HL-60/S4 treated with retinoic acid at 250 ng/mL for 4 days and 3 days (cell line): Measurements from ENCODE around the gene METTL8.
"Not testable (repeated sequence)": the region's sequence is repeated elsewhere in the genome, so short reads cannot be mapped to it uniquely, and the experiment has no call there.

Experiments
- in situ Hi-C: fragments of 300-500 bp; cut with MboI; formaldehyde crosslinking; loops from 2 replicates; pipeline ENCODE4 v1.7.0; 2022; ENCODE audit warnings: low sequenced_read_pairs

METTL8 gene

DNA sequence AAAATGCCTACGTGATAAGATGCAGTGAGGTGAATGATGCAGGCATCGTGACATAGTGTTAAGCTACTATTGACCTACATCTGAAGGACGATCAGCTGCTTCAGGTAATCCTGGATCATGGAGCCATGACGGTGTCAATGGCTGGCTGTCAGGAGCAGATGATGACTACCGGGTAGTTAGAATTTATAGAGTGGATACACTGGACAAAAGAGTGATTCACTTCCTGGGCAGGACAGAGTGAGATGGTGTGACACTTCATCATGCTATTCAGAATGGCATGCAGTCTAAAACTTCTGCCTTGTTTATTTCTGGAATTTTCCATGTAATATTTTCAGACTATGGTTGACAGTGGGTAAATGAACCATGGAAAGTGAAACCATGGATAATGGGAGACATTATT lies 29.5 kb downstream of the METTL8 start:
- in situ Hi-C loops = loop anchor here (25.0 kb wide), 1 partner anchor 442 kb away; no protein-coding TSS in a partner anchor

- in situ Hi-C loops = loop anchor here (25.0 kb wide), 1 partner anchor 441 kb away; no protein-coding TSS in a partner anchor
Measured at GRCh38 chr2:171402906-171403580, 30.7 kb downstream of the METTL8 start.

DNA sequence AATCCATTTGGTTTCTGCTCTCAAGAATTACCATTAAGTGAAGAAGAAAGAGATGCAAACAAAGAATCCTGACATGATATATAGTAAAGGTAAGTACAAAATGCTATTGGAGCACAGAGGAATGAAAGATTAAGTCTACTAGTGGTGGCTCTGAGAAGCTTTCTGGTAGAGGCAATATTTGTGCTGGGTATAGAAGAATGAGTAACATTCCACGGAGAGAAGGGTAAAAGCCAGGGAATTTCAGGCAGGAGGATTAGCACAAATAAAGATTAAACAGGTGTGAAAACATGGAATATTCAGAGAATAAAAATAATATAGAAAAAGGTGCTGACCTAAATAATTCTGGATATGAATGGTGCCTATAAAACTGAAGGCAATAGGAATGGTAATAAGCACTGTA lies 31.8 kb downstream of the METTL8 start:
- in situ Hi-C loops = loop anchor here (25.0 kb wide), 1 partner anchor 440 kb away; no protein-coding TSS in a partner anchor

DNA sequence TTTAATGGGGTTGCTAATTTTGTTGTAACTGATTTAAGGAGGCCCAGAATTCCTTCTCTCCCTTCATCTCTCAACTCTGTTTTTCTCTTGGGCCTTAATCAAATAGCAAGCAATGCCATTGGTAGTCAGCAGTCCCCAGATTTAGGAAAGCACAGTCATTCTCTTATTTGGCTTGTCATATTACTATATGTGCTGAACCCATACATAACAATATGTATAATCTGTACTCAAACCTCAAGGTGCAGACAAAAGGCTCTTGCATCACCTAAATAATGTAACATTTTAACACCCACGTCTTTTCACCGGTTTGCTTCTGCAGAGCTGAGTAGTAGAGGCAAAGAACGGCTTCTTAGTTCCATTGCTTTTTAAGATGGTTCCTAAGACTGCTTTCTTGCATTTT lies 33.4 kb downstream of the METTL8 start:
- in situ Hi-C loops = loop anchor here (25.0 kb wide), 1 partner anchor 438 kb away; no protein-coding TSS in a partner anchor

- in situ Hi-C loops = no loop called here
Measured at GRCh38 chr2:171399292-171399691, 34.5 kb downstream of the METTL8 start.

DNA sequence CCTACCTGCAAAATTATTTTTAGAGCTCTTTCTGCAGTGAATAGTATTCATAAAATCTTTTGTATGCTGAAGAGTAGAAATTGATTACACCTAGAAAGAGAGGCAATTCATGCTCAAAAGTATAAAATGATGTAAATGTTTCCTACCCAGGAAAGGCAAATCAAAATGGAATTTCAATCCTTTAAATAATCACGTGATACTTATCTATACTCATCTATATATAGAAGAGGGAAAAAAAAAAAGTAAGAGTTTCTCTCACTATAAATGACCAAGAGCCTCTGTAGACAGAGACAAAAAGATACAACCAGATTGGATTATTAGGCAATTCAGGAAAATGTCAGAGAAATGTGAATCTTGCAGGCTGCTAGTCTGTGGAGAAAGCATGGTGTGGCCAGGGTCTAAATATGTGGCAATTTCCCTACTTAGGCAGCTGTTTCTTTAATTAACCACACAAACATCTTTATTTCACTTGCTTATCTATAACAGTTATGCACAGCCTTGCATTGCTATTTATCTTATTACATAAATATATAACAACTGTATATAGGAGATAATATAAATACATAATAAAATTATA lies 39.5 kb downstream of the METTL8 start:
- in situ Hi-C loops = no loop called here

GRCh38 chr2:171393487-171393886 lies 40.3 kb downstream of the METTL8 start:
- in situ Hi-C loops = no loop called here

GRCh38 chr2:171391532-171391931 lies 42.3 kb downstream of the METTL8 start:
- in situ Hi-C loops = no loop called here

DNA sequence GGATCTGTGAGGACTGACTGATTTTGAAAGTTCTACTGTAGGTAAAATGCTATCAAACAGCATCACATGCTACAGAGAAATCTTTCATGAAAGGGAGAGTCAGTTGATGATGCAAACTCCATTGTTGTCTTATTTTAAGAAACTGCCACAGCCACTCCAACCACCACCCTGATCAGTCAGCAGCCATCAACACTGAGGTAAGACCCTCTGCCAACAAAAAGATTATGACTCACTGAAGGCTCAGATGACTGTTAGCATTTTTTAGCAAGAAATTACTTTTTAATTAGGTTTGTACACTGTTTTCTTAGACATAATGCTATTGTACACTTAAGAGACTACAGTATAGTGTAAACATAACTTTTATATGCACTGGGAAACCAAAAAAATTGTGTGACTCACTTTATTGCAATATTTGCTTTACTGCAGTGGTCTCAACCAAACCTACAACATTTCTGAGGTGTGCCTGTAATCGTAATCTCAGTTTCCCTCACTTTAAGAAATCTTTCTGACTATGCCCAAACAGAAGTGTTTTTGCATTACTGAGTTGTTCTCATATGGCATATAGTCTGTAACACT lies 42.8 kb downstream of the METTL8 start:
- in situ Hi-C loops = no loop called here

DNA sequence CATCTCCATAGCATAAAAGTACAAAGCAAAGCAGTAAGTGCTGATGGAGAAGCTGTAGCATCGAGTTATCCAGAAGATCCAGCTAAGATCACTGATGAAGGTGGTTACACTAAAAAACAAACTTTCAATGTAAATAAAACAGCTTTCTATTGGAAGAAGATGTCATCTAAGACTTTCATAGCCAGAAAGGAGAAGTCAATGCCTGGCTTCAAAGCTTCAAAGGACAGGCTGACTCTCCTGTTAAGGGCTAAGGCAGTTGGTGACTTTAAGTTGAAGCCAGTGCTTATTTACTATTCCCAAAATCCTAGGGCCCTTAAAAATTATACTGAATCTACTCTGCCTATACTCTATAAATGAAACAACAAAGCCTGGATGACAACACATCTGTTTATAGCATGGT lies 44.0 kb downstream of the METTL8 start:
- in situ Hi-C loops = no loop called here

DNA sequence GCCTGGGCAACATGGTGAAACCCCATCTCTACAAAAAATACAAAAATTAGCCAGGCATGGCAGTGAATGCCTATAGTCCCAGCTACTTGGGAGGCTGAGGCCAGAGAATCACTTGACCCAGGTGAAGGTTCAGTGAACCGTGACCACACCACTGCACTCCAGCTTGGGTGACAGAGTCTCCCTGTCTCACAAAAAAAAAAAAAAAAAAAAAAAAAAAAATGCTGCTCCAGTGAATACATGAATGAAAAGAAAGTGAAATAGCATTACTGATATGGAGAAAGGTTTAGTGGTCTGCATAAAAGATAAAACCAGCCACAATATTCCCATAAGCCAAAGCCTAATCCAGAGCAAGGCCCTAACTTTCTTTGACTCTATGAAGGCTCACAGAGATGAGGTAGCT lies 44.5 kb downstream of the METTL8 start:
- in situ Hi-C loops = no loop called here

DNA sequence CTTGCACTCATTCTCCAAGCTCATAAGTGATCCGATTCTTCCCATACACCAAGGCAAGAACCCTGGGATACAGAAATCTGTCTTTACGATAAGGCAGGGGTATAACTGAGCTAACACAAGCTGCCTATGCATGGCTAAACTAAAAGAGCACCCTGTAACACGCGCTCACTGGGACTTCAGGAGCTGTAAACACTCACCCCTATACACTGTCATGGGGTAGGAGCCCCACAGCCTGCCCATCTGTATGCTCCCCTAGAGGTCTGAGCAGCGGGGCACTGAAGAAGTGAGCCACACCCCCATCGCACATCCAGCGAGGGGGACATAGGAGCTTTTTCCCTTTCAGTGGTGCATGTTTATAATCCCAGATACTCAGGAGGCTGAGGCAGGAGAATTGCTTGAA lies 46.7 kb downstream of the METTL8 start:
- in situ Hi-C loops = no loop called here

DNA sequence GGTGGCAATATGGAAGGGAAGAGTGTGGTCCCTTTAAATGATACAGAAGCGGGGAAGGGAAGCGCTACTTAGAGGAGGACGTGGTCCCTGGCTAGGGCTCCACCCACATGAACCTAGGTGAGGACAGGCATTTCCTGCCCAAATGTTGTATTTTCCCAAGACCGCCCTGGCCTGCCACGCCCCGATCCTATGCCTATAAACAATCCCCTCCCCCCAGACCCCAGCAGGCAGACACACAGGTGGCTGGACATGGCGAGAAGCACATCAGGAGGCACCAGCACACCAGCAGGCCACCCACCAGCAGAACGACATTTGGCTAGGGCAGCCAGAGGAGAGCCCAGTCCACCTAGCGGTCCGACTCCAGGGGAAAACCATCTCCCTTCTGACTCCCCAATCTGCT lies 47.2 kb downstream of the METTL8 start:
- in situ Hi-C loops = no loop called here

DNA sequence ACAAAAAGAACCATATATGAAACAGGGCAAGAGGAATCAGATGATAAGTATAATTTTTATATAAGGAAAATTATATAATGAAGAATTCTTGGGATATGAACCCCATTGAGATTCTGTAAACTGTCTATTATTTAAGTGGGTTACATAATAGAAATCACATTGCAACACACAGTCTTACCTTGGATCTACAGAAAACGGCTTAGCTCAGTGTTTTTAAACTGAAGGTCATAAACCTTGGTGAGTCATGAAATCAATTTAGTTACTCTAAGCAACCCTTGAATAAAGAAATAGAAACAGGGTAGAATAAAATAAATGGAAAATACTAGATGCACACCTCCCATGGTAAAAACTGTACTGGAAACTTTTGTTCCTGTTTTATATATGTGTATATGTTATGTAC lies 50.7 kb downstream of the METTL8 start:
- in situ Hi-C loops = no loop called here

DNA sequence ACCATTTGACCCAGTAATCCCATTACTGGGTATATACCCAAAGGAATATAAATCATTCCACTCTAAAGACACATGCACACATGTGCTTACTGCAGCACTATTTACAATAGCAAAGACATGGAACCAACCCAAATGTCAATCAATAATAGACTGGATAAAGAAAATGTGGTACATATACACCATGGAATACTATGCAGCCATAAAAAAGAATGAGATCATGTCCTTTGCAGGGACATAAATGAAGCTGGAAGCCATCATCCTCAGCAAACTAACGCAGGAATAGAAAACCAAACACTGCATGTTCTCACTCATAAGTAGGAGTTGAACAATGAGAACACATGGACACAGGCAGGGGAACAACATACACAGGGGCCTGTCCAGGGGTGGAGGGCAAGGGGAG lies 51.6 kb downstream of the METTL8 start:
- in situ Hi-C loops = not testable (repeated sequence)

DNA sequence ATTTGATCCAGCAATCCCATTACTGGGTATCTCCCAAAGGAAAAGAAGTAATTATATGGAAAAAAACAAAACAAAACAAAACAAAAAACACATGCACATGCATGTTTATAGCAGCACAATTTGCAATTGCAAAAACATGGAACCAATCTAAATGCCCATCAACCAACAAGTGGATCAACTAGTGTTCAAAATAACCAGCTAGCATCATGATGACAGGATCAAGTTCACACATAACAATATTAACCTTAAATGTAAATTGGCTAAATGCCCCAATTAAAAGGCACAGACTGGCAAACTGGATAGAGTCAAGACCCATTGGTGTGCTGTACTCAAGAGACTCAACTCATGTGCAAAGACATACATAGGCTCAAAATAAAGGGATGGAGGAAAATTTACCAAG lies 55.9 kb downstream of the METTL8 start:
- in situ Hi-C loops = not testable (repeated sequence)

- in situ Hi-C loops = no loop called here
Measured at GRCh38 chr2:171367692-171368091, 66.1 kb downstream of the METTL8 start.

DNA sequence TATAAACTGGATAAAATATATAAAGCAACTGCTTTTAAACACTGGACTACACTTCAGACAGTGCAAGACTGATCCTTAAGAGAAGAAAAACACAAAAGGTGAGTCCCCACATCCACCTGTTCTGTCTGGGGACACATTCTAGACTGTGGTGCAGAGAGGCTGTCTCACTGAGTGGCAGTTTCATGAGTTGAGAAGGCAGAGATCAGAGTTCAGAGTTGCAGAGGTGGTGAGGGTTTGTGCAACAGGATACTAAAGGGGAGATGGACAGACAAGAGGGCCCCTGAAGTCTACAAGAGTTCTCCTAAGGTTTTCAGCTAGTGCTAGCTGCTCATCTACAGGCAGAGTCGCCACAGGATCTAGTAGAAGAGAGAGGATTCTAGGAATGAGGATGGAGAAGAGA lies 68.0 kb downstream of the METTL8 start:
- in situ Hi-C loops = no loop called here

DNA sequence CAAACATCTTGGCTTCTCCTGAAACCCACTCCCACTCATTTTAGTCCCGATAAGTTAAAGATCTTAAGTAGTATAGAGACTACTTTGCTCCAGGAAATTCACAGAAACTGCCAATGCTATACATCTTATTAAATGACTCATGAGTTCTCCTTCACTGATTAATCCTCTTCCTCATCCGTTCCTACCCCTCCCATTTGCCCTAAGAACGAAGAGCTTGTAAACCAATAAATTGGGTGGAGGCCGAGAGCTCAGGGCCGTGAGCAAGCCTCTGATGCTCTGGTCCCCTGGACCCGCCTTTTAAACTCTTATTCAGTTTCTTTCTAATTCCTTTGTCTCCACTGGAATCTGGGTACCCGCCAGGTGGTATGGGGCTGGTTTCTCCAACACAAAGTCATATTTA lies 68.6 kb downstream of the METTL8 start:
- in situ Hi-C loops = no loop called here

- in situ Hi-C loops = no loop called here
Measured at GRCh38 chr2:171362396-171362795, 71.4 kb downstream of the METTL8 start.

DNA sequence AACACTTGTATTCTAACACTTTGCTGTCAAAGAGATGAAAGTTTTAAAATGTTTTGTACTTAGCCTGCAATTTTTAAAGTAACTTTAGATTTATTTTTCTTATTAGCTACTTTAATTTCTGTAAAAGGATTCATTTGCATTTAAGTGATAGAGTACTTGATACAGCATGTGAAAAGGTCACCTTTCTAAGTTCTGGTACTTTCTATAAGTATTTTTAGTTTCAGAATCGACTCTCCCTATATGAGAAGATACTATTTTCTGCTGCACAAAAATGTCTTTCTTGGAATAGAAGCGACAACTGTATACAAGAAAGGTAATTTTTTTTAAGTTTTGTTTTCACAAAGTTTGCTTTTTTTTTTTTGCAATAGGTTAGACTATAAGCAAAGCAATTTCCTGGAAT lies 72.9 kb downstream of the METTL8 start:
- in situ Hi-C loops = no loop called here

- in situ Hi-C loops = not testable (repeated sequence)
Measured at GRCh38 chr2:171353746-171354145, 80.0 kb downstream of the METTL8 start.
